GM23338 (cell line): ENCODE results near the gene IGDCC3. TPM values are rescaled to one million over a fixed set of nuclear protein-coding genes. Genes with fewer than 3 reads are reported as not detected.

Experiments used
- ATAC-seq: fragments of 200-7000 bp; cut with Tn5 transposase; 3 replicates; pipeline ENCODE4 v1.9.1; 2020
- DNase-seq: peaks from one replicate; pipeline ENCODE4 v3.0.0-alpha.2; 2015; ENCODE audit warnings: low spot score
- H2AFZ ChIP-seq: fragments of 200-600 bp; sonication (generic); 2 replicates; pipeline ENCODE4 v1.8.0; 2016; ENCODE audit warnings: antibody characterized with exemption, mild to moderate bottlenecking, moderate library complexity
- H3F3A ChIP-seq: fragments of 200-600 bp; sonication (generic); replicated peaks from 2 replicates; pipeline ENCODE4 v1.8.0; 2017; ENCODE audit warnings: antibody characterized with exemption, mixed run types, low read depth
- H3K27ac ChIP-seq: fragments of 200-600 bp; sonication (generic); 2 replicates; pipeline ENCODE4 v1.6.1; 2016; ENCODE audit warnings: low read depth
- H3K27me3 ChIP-seq: fragments of 200-600 bp; sonication (generic); 2 replicates; pipeline ENCODE4 v1.8.0; 2016; ENCODE audit warnings: mild to moderate bottlenecking, mixed run types, moderate library complexity; ENCODE audit not compliant: insufficient read depth
- H3K36me3 ChIP-seq: fragments of 200-600 bp; sonication (generic); 2 replicates; pipeline ENCODE4 v1.8.0; 2016; ENCODE audit warnings: mild to moderate bottlenecking; ENCODE audit not compliant: insufficient read depth
- H3K4me1 ChIP-seq: fragments of 200-600 bp; sonication (generic); 2 replicates; pipeline ENCODE4 v1.8.0; 2016; ENCODE audit warnings: mild to moderate bottlenecking, moderate library complexity; ENCODE audit not compliant: insufficient read depth
- H3K4me2 ChIP-seq: fragments of 200-600 bp; sonication (generic); 2 replicates; pipeline ENCODE4 v1.7.1; 2017; ENCODE audit warnings: mixed run types
- H3K4me3 ChIP-seq: fragments of 200-600 bp; sonication (generic); 2 replicates; pipeline ENCODE4 v1.6.1; 2016; ENCODE audit warnings: mixed run types
- H3K79me2 ChIP-seq: fragments of 200-600 bp; sonication (generic); replicated peaks from 2 replicates; pipeline ENCODE4 v1.8.0; 2017; ENCODE audit warnings: mild to moderate bottlenecking; ENCODE audit not compliant: insufficient read depth
- H3K9me2 ChIP-seq: fragments of 200-600 bp; sonication (generic); 2 replicates; pipeline ENCODE4 v1.8.0; 2017; ENCODE audit not compliant: insufficient read depth
- H4K20me1 ChIP-seq: fragments of 200-600 bp; sonication (generic); replicated peaks from 2 replicates; pipeline ENCODE4 v1.8.0; 2017; ENCODE audit warnings: mild to moderate bottlenecking; ENCODE audit not compliant: insufficient read depth
- H3K27ac Mint-ChIP-seq: 2 replicates; pipeline ENCODE4 v1.8.0; 2020; ENCODE audit warnings: inconsistent platforms, mild to moderate bottlenecking, moderate library complexity, mixed read lengths
- H3K27me3 Mint-ChIP-seq: 3 replicates; pipeline ENCODE4 v1.8.0; 2022; ENCODE audit warnings: low read depth, mild to moderate bottlenecking, moderate library complexity, mixed read lengths, inconsistent platforms; ENCODE audit not compliant: insufficient read depth, poor library complexity
- H3K36me3 Mint-ChIP-seq: 3 replicates; pipeline ENCODE4 v1.8.0; 2021; ENCODE audit warnings: low read depth, mild to moderate bottlenecking, inconsistent platforms, moderate library complexity, mixed read lengths
- H3K4me1 Mint-ChIP-seq: 3 replicates; pipeline ENCODE4 v1.8.0; 2020; ENCODE audit warnings: mild to moderate bottlenecking, inconsistent platforms, mixed read lengths
- H3K4me3 Mint-ChIP-seq: 3 replicates; pipeline ENCODE4 v1.8.0; 2021; ENCODE audit warnings: moderate library complexity, mild to moderate bottlenecking, inconsistent platforms, mixed read lengths
- H3K9me3 Mint-ChIP-seq: 3 replicates; pipeline ENCODE4 v1.8.0; 2020; ENCODE audit warnings: moderate library complexity, mild to moderate bottlenecking, inconsistent platforms, mixed read lengths
- CREB1 ChIP-seq: fragments of 250-450 bp; sonication (Bioruptor Pico); IDR thresholded peaks from 2 replicates; pipeline ENCODE4 v1.5.0; 2020; ENCODE audit warnings: low read depth, mild to moderate bottlenecking, moderate library complexity
- CTCF ChIP-seq, 2 experiments: fragments of 200-600 bp in 1 of 2; sonication (generic) in 1 of 2; conservative IDR thresholded peaks; 2 replicates each; pipeline versions ENCODE4 v1.5.1 to v1.6.1; 2016 to 2017; ENCODE audit warnings: antibody characterized with exemption in 2 of 2, low read depth in 2 of 2, mild to moderate bottlenecking in 2 of 2, moderate library complexity in 1 of 2
- ETS1 ChIP-seq: IDR thresholded peaks from 2 replicates; pipeline ENCODE4 v1.6.1; 2016; ENCODE audit warnings: antibody characterized with exemption
- EZH2phosphoT487 ChIP-seq: fragments of 200-600 bp; sonication (generic); IDR thresholded peaks from one replicate; pipeline ENCODE4 v1.8.1; 2018; ENCODE audit warnings: antibody characterized with exemption; ENCODE audit not compliant: unreplicated experiment
- JUNB ChIP-seq: IDR thresholded peaks from one replicate; pipeline ENCODE4 v1.6.1; 2016; ENCODE audit warnings: antibody characterized with exemption; ENCODE audit not compliant: unreplicated experiment
- NANOG ChIP-seq: IDR thresholded peaks from 2 replicates; pipeline ENCODE4 v1.6.1; 2016; ENCODE audit warnings: antibody characterized with exemption, borderline replicate concordance
- POLR2AphosphoS5 ChIP-seq: IDR thresholded peaks from 2 replicates; pipeline ENCODE4 v1.6.1; 2016; ENCODE audit warnings: antibody characterized with exemption, low read depth
- REST ChIP-seq: IDR thresholded peaks from one replicate; pipeline ENCODE4 v1.6.1; 2018; ENCODE audit warnings: antibody characterized with exemption; ENCODE audit not compliant: unreplicated experiment
- STAT1 ChIP-seq: IDR thresholded peaks from one replicate; pipeline ENCODE4 v1.6.1; 2016; ENCODE audit warnings: antibody characterized with exemption; ENCODE audit not compliant: unreplicated experiment
- ZNF114 ChIP-seq: fragments of 250-450 bp; sonication (Bioruptor Pico); IDR thresholded peaks from 2 replicates; pipeline ENCODE4 v1.5.0; 2020; ENCODE audit warnings: mild to moderate bottlenecking, moderate library complexity
- polyA plus RNA-seq: library from polyadenylated mRNA; unstranded; fragments of >200 nt; fragmentation: Nextera tagmentation; extraction: Ambion mirVana; gene quantifications from 2 replicates; pipeline ENCODE4 v1.2.1, GENCODE V29; 2016
- total RNA-seq: library from RNA; depleted of rRNA; stranded (reverse); fragments of >200 nt; shearing (Covaris generic); gene quantifications from 2 replicates; pipeline ENCODE4 v1.2.3, GENCODE V29; 2014

The IGDCC3 gene
- total and polyA plus RNA-seq, 2 experiments from 2014 or later, result 15.3 to 30.7 TPM

GRCh38 chr15:65418596-65418995 is 40.8 kb upstream of the IGDCC3 start (continued):
- no peak for TF ChIP-seq CTCF (conservative IDR thresholded peaks at IDR 0.05; ENCODE audit: low read depth in 2 of 2)
- no peak for TF ChIP-seq ETS1
- no peak for TF ChIP-seq ZNF114
- TF ChIP-seq JUNB, result no peak
- no peak for TF ChIP-seq NANOG
- no peak for TF ChIP-seq STAT1
- no peak for TF ChIP-seq REST

GRCh38 chr15:65416845-65417416 is 39.1 kb upstream of the IGDCC3 start:
- H3K4me2 ChIP-seq, result peak overlapping the region; percentile 99
- peak overlapping the region; percentile 94 for H3K27ac ChIP-seq
- Mint-ChIP-seq H3K27me3 (peaks cover 29% of the 10 kb centered on the region), H3K4me3 (peak overlapping the region; percentile 57), H3K36me3 (peaks cover 16% of the 10 kb centered on the region), H3K27ac (peak overlapping the region; percentile 98), H3K4me1 (peaks cover 84% of the 10 kb centered on the region), H3K9me3 (no peaks in the 10 kb centered on the region)
- ATAC-seq (peak; percentile 15), DNase-seq (peak; percentile 94)
- H3K27me3 ChIP-seq, result peaks cover 14% of the 10 kb centered on the region; the same call in 1 of the 2 replicates
- H2AFZ ChIP-seq, result no peak overlapping the region
- peaks cover 39% of the 10 kb centered on the region for H3F3A ChIP-seq
- H3K4me3 ChIP-seq, result peak overlapping the region; percentile 20; the same call in 1 of the 2 replicates
- H3K4me1 ChIP-seq, result peaks cover 76% of the 10 kb centered on the region
- H3K9me2 ChIP-seq, result 0 out of 2 replicates have a peak, but pooled peaks cover 7% of the 10 kb centered on the region
- no peaks in the 10 kb centered on the region for H3K36me3 ChIP-seq
- H3K79me2 ChIP-seq, result peaks cover 31% of the 10 kb centered on the region
- H4K20me1 ChIP-seq, result no peaks in the 10 kb centered on the region
- TF ChIP-seq CREB1 (CRISPR knock-in tag) (peak; percentile 22; the same call in 1 of the 2 replicates), REST (peak; percentile 23), EZH2phosphoT487 (no peak), ZNF114 (no peak), POLR2AphosphoS5 (peak; percentile 46; the same call in 1 of the 2 replicates)
